GM23338 (cell line): ENCODE measurements around the gene SPI1. TPM values are rescaled to one million over a fixed set of nuclear protein-coding genes. Genes with fewer than 3 reads are reported as not detected.

Source experiments
- ATAC-seq: fragments of 200-7000 bp; cut with Tn5 transposase; 3 replicates; pipeline ENCODE4 v1.9.1; 2020
- DNase-seq: peaks from one replicate; pipeline ENCODE4 v3.0.0-alpha.2; 2015; ENCODE audit warnings: low spot score
- H2AFZ ChIP-seq: fragments of 200-600 bp; sonication (generic); 2 replicates; pipeline ENCODE4 v1.8.0; 2016; ENCODE audit warnings: antibody characterized with exemption, mild to moderate bottlenecking, moderate library complexity
- H3F3A ChIP-seq: fragments of 200-600 bp; sonication (generic); replicated peaks from 2 replicates; pipeline ENCODE4 v1.8.0; 2017; ENCODE audit warnings: antibody characterized with exemption, mixed run types, low read depth
- H3K27ac ChIP-seq: fragments of 200-600 bp; sonication (generic); 2 replicates; pipeline ENCODE4 v1.6.1; 2016; ENCODE audit warnings: low read depth
- H3K27me3 ChIP-seq: fragments of 200-600 bp; sonication (generic); 2 replicates; pipeline ENCODE4 v1.8.0; 2016; ENCODE audit warnings: mild to moderate bottlenecking, mixed run types, moderate library complexity; ENCODE audit not compliant: insufficient read depth
- H3K36me3 ChIP-seq: fragments of 200-600 bp; sonication (generic); 2 replicates; pipeline ENCODE4 v1.8.0; 2016; ENCODE audit warnings: mild to moderate bottlenecking; ENCODE audit not compliant: insufficient read depth
- H3K4me1 ChIP-seq: fragments of 200-600 bp; sonication (generic); 2 replicates; pipeline ENCODE4 v1.8.0; 2016; ENCODE audit warnings: mild to moderate bottlenecking, moderate library complexity; ENCODE audit not compliant: insufficient read depth
- H3K4me2 ChIP-seq: fragments of 200-600 bp; sonication (generic); 2 replicates; pipeline ENCODE4 v1.7.1; 2017; ENCODE audit warnings: mixed run types
- H3K4me3 ChIP-seq: fragments of 200-600 bp; sonication (generic); 2 replicates; pipeline ENCODE4 v1.6.1; 2016; ENCODE audit warnings: mixed run types
- H3K79me2 ChIP-seq: fragments of 200-600 bp; sonication (generic); replicated peaks from 2 replicates; pipeline ENCODE4 v1.8.0; 2017; ENCODE audit warnings: mild to moderate bottlenecking; ENCODE audit not compliant: insufficient read depth
- H3K9me2 ChIP-seq: fragments of 200-600 bp; sonication (generic); 2 replicates; pipeline ENCODE4 v1.8.0; 2017; ENCODE audit not compliant: insufficient read depth
- H4K20me1 ChIP-seq: fragments of 200-600 bp; sonication (generic); replicated peaks from 2 replicates; pipeline ENCODE4 v1.8.0; 2017; ENCODE audit warnings: mild to moderate bottlenecking; ENCODE audit not compliant: insufficient read depth
- H3K27ac Mint-ChIP-seq: 2 replicates; pipeline ENCODE4 v1.8.0; 2020; ENCODE audit warnings: inconsistent platforms, mild to moderate bottlenecking, moderate library complexity, mixed read lengths
- H3K27me3 Mint-ChIP-seq: 3 replicates; pipeline ENCODE4 v1.8.0; 2022; ENCODE audit warnings: low read depth, mild to moderate bottlenecking, moderate library complexity, mixed read lengths, inconsistent platforms; ENCODE audit not compliant: insufficient read depth, poor library complexity
- H3K36me3 Mint-ChIP-seq: 3 replicates; pipeline ENCODE4 v1.8.0; 2021; ENCODE audit warnings: low read depth, mild to moderate bottlenecking, inconsistent platforms, moderate library complexity, mixed read lengths
- H3K4me1 Mint-ChIP-seq: 3 replicates; pipeline ENCODE4 v1.8.0; 2020; ENCODE audit warnings: mild to moderate bottlenecking, inconsistent platforms, mixed read lengths
- H3K4me3 Mint-ChIP-seq: 3 replicates; pipeline ENCODE4 v1.8.0; 2021; ENCODE audit warnings: moderate library complexity, mild to moderate bottlenecking, inconsistent platforms, mixed read lengths
- H3K9me3 Mint-ChIP-seq: 3 replicates; pipeline ENCODE4 v1.8.0; 2020; ENCODE audit warnings: moderate library complexity, mild to moderate bottlenecking, inconsistent platforms, mixed read lengths
- CREB1 ChIP-seq: fragments of 250-450 bp; sonication (Bioruptor Pico); IDR thresholded peaks from 2 replicates; pipeline ENCODE4 v1.5.0; 2020; ENCODE audit warnings: low read depth, mild to moderate bottlenecking, moderate library complexity
- EZH2 ChIP-seq: fragments of 200-600 bp; sonication (generic); IDR thresholded peaks from one replicate; pipeline ENCODE4 v1.8.0; 2017; ENCODE audit warnings: antibody characterized with exemption, mild to moderate bottlenecking, low read depth; ENCODE audit not compliant: unreplicated experiment
- EZH2phosphoT487 ChIP-seq: fragments of 200-600 bp; sonication (generic); IDR thresholded peaks from one replicate; pipeline ENCODE4 v1.8.1; 2018; ENCODE audit warnings: antibody characterized with exemption; ENCODE audit not compliant: unreplicated experiment
- JUNB ChIP-seq: IDR thresholded peaks from one replicate; pipeline ENCODE4 v1.6.1; 2016; ENCODE audit warnings: antibody characterized with exemption; ENCODE audit not compliant: unreplicated experiment
- NANOG ChIP-seq: IDR thresholded peaks from 2 replicates; pipeline ENCODE4 v1.6.1; 2016; ENCODE audit warnings: antibody characterized with exemption, borderline replicate concordance
- POLR2AphosphoS5 ChIP-seq: IDR thresholded peaks from 2 replicates; pipeline ENCODE4 v1.6.1; 2016; ENCODE audit warnings: antibody characterized with exemption, low read depth
- ZNF114 ChIP-seq: fragments of 250-450 bp; sonication (Bioruptor Pico); IDR thresholded peaks from 2 replicates; pipeline ENCODE4 v1.5.0; 2020; ENCODE audit warnings: mild to moderate bottlenecking, moderate library complexity
- ZNF331 ChIP-seq: fragments of 250-450 bp; sonication (Bioruptor Pico); IDR thresholded peaks from 2 replicates; pipeline ENCODE4 v1.5.0; 2020; ENCODE audit warnings: low read depth, mild to moderate bottlenecking, moderate library complexity
- polyA plus RNA-seq: library from polyadenylated mRNA; unstranded; fragments of >200 nt; fragmentation: Nextera tagmentation; extraction: Ambion mirVana; gene quantifications from 2 replicates; pipeline ENCODE4 v1.2.1, GENCODE V29; 2016
- total RNA-seq: library from RNA; depleted of rRNA; stranded (reverse); fragments of >200 nt; shearing (Covaris generic); gene quantifications from 2 replicates; pipeline ENCODE4 v1.2.3, GENCODE V29; 2014
- TF ChIP-seq, protein P1 (sequence below), 2 experiments: fragments of 200-600 bp in 1 of 2; sonication (generic) in 1 of 2; conservative IDR thresholded peaks; 2 replicates each; pipeline versions ENCODE4 v1.5.1 to v1.6.1; 2016 to 2017; ENCODE audit warnings: antibody characterized with exemption in 2 of 2, low read depth in 2 of 2, mild to moderate bottlenecking in 2 of 2, moderate library complexity in 1 of 2
- TF ChIP-seq, protein P2 (sequence below): fragments of 250-450 bp; sonication (Bioruptor Pico); IDR thresholded peaks from 2 replicates; pipeline ENCODE4 v1.5.0; 2020; ENCODE audit warnings: mild to moderate bottlenecking, moderate library complexity
- TF ChIP-seq, protein P3 (sequence below): IDR thresholded peaks from one replicate; pipeline ENCODE4 v1.6.1; 2018; ENCODE audit warnings: antibody characterized with exemption; ENCODE audit not compliant: unreplicated experiment
- TF ChIP-seq, protein P4 (sequence below): IDR thresholded peaks from 2 replicates; pipeline ENCODE4 v1.6.1; 2016; ENCODE audit warnings: antibody characterized with exemption

SPI1 gene
- total and polyA plus RNA-seq, 2 experiments from 2014 or later = 0.23 TPM; not detected in 1

DNA sequence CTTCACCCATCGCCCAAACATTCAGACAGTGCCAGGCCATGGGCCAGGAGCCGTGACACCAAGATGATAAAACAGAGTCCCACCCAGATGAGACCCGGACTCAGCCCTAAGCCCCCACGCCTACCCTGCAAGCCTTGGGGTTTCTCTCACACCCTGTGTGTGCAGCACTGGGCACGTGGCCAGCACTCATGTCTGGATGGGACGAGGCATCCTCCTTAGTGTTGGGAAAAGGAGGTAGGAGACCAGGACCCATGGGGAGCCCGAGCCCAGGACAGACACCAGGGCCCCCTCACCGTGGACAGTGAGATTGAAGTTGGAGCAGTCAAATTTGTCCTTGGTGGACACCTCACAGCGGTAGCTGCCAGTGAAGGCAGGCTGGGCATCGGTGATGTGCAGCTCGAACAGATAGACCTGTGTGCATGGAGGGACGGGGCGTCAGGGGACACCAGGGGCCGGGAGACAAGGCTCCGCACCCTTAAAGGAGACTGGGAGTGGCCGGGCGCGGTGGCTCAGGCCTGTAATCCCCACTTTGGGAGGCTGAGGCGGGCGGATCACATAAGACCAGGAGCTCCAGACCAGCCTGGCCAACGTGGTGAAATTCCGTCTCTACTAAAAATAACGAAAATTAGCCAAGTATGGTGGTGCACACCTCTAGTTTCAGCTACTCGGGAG is 30.1 kb downstream of the SPI1 start:
- no peak for TF ChIP-seq NANOG
- TF ChIP-seq EZH2 = no peak
- no peak for TF ChIP-seq CREB1
- TF ChIP-seq EZH2phosphoT487 = no peak
- TF ChIP-seq, protein P1, sequence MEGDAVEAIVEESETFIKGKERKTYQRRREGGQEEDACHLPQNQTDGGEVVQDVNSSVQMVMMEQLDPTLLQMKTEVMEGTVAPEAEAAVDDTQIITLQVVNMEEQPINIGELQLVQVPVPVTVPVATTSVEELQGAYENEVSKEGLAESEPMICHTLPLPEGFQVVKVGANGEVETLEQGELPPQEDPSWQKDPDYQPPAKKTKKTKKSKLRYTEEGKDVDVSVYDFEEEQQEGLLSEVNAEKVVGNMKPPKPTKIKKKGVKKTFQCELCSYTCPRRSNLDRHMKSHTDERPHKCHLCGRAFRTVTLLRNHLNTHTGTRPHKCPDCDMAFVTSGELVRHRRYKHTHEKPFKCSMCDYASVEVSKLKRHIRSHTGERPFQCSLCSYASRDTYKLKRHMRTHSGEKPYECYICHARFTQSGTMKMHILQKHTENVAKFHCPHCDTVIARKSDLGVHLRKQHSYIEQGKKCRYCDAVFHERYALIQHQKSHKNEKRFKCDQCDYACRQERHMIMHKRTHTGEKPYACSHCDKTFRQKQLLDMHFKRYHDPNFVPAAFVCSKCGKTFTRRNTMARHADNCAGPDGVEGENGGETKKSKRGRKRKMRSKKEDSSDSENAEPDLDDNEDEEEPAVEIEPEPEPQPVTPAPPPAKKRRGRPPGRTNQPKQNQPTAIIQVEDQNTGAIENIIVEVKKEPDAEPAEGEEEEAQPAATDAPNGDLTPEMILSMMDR (conservative IDR thresholded peaks at IDR 0.05; ENCODE audit: low read depth in 2 of 2) = no peak
- TF ChIP-seq, protein P2, sequence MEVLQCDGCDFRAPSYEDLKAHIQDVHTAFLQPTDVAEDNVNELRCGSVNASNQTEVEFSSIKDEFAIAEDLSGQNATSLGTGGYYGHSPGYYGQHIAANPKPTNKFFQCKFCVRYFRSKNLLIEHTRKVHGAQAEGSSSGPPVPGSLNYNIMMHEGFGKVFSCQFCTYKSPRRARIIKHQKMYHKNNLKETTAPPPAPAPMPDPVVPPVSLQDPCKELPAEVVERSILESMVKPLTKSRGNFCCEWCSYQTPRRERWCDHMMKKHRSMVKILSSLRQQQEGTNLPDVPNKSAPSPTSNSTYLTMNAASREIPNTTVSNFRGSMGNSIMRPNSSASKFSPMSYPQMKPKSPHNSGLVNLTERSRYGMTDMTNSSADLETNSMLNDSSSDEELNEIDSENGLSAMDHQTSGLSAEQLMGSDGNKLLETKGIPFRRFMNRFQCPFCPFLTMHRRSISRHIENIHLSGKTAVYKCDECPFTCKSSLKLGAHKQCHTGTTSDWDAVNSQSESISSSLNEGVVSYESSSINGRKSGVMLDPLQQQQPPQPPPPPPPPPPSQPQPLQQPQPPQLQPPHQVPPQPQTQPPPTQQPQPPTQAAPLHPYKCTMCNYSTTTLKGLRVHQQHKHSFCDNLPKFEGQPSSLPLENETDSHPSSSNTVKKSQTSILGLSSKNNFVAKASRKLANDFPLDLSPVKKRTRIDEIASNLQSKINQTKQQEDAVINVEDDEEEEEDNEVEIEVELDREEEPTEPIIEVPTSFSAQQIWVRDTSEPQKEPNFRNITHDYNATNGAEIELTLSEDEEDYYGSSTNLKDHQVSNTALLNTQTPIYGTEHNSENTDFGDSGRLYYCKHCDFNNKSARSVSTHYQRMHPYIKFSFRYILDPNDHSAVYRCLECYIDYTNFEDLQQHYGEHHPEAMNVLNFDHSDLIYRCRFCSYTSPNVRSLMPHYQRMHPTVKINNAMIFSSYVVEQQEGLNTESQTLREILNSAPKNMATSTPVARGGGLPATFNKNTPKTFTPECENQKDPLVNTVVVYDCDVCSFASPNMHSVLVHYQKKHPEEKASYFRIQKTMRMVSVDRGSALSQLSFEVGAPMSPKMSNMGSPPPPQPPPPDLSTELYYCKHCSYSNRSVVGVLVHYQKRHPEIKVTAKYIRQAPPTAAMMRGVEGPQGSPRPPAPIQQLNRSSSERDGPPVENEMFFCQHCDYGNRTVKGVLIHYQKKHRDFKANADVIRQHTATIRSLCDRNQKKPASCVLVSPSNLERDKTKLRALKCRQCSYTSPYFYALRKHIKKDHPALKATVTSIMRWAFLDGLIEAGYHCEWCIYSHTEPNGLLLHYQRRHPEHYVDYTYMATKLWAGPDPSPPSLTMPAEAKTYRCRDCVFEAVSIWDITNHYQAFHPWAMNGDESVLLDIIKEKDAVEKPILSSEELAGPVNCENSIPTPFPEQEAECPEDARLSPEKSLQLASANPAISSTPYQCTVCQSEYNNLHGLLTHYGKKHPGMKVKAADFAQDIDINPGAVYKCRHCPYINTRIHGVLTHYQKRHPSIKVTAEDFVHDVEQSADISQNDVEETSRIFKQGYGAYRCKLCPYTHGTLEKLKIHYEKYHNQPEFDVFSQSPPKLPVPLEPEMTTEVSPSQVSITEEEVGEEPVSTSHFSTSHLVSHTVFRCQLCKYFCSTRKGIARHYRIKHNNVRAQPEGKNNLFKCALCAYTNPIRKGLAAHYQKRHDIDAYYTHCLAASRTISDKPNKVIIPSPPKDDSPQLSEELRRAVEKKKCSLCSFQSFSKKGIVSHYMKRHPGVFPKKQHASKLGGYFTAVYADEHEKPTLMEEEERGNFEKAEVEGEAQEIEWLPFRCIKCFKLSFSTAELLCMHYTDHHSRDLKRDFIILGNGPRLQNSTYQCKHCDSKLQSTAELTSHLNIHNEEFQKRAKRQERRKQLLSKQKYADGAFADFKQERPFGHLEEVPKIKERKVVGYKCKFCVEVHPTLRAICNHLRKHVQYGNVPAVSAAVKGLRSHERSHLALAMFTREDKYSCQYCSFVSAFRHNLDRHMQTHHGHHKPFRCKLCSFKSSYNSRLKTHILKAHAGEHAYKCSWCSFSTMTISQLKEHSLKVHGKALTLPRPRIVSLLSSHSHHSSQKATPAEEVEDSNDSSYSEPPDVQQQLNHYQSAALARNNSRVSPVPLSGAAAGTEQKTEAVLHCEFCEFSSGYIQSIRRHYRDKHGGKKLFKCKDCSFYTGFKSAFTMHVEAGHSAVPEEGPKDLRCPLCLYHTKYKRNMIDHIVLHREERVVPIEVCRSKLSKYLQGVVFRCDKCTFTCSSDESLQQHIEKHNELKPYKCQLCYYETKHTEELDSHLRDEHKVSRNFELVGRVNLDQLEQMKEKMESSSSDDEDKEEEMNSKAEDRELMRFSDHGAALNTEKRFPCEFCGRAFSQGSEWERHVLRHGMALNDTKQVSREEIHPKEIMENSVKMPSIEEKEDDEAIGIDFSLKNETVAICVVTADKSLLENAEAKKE (CRISPR knock-in tag) = no peak
- TF ChIP-seq ZNF114 (CRISPR knock-in tag) = no peak
- no peak for TF ChIP-seq POLR2AphosphoS5
- TF ChIP-seq, protein P3, sequence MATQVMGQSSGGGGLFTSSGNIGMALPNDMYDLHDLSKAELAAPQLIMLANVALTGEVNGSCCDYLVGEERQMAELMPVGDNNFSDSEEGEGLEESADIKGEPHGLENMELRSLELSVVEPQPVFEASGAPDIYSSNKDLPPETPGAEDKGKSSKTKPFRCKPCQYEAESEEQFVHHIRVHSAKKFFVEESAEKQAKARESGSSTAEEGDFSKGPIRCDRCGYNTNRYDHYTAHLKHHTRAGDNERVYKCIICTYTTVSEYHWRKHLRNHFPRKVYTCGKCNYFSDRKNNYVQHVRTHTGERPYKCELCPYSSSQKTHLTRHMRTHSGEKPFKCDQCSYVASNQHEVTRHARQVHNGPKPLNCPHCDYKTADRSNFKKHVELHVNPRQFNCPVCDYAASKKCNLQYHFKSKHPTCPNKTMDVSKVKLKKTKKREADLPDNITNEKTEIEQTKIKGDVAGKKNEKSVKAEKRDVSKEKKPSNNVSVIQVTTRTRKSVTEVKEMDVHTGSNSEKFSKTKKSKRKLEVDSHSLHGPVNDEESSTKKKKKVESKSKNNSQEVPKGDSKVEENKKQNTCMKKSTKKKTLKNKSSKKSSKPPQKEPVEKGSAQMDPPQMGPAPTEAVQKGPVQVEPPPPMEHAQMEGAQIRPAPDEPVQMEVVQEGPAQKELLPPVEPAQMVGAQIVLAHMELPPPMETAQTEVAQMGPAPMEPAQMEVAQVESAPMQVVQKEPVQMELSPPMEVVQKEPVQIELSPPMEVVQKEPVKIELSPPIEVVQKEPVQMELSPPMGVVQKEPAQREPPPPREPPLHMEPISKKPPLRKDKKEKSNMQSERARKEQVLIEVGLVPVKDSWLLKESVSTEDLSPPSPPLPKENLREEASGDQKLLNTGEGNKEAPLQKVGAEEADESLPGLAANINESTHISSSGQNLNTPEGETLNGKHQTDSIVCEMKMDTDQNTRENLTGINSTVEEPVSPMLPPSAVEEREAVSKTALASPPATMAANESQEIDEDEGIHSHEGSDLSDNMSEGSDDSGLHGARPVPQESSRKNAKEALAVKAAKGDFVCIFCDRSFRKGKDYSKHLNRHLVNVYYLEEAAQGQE = no peak
- no peak for TF ChIP-seq JUNB
- TF ChIP-seq ZNF331 = no peak
- TF ChIP-seq, protein P4, sequence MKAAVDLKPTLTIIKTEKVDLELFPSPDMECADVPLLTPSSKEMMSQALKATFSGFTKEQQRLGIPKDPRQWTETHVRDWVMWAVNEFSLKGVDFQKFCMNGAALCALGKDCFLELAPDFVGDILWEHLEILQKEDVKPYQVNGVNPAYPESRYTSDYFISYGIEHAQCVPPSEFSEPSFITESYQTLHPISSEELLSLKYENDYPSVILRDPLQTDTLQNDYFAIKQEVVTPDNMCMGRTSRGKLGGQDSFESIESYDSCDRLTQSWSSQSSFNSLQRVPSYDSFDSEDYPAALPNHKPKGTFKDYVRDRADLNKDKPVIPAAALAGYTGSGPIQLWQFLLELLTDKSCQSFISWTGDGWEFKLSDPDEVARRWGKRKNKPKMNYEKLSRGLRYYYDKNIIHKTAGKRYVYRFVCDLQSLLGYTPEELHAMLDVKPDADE = no peak
- no peaks in the 10 kb centered on the region for H3K9me2 ChIP-seq
- ATAC-seq (no peak), DNase-seq (no peak)
- no peaks in the 10 kb centered on the region; the same call in 1 of the 2 replicates for H3K4me1 ChIP-seq
- H3K4me2 ChIP-seq = no peak overlapping the region
- no peak overlapping the region for H3K27ac Mint-ChIP-seq
- H3K4me1 Mint-ChIP-seq = peaks cover 4% of the 10 kb centered on the region
- H3K4me3 Mint-ChIP-seq = no peak overlapping the region
- no peaks in the 10 kb centered on the region for H3K27me3 ChIP-seq
- no peak overlapping the region for H3K27ac ChIP-seq
- H3K9me3 Mint-ChIP-seq = no peaks in the 10 kb centered on the region; the same call in 2 of the 3 replicates
- H4K20me1 ChIP-seq = no peaks in the 10 kb centered on the region
- no peak overlapping the region for H3K4me3 ChIP-seq
- H3K36me3 ChIP-seq = no peaks in the 10 kb centered on the region
- no peak overlapping the region for H2AFZ ChIP-seq
- H3F3A ChIP-seq = no peaks in the 10 kb centered on the region
- H3K27me3 Mint-ChIP-seq = peaks cover 12% of the 10 kb centered on the region
- H3K79me2 ChIP-seq = no peaks in the 10 kb centered on the region
- H3K36me3 Mint-ChIP-seq = no peaks in the 10 kb centered on the region; the same call in 2 of the 3 replicates
